ENCODE measurements around the gene NUBP2.

DNA sequence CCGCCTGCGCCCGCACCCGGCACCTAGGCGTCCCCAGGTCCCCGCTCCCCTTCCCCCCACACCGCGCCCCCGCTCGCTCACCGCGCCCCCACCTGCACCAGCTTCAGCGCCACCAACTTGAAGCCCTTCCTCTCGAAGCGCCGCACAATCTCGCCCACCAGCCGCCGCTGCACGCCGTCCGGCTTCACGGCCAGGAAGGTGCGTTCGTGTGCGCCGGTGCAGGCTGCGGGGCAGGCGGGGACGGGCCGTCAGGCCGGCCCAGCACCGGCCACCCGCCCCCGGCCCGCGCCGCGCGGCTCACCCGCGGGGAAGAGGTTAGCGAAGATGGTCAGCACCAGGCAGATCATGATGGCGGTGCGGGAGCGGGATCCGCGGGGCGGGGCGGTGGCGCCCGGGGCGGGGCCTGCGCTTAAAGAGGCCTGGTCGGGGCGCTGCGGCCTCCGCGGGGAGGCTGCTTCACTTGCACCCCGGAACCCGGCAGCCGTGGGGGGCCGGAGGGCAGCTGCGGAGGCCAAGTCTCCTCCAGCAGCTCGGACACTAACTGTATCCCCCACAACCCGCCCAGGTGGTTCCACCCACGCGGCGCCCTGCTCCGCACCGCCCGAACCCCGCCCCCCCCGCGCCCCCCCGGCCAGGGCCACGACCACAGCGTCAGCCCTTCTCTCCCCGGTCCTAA, 11.4 kb upstream of the NUBP2 start, which contains the start of gene NME3:
- TF ChIP-seq, protein P1, sequence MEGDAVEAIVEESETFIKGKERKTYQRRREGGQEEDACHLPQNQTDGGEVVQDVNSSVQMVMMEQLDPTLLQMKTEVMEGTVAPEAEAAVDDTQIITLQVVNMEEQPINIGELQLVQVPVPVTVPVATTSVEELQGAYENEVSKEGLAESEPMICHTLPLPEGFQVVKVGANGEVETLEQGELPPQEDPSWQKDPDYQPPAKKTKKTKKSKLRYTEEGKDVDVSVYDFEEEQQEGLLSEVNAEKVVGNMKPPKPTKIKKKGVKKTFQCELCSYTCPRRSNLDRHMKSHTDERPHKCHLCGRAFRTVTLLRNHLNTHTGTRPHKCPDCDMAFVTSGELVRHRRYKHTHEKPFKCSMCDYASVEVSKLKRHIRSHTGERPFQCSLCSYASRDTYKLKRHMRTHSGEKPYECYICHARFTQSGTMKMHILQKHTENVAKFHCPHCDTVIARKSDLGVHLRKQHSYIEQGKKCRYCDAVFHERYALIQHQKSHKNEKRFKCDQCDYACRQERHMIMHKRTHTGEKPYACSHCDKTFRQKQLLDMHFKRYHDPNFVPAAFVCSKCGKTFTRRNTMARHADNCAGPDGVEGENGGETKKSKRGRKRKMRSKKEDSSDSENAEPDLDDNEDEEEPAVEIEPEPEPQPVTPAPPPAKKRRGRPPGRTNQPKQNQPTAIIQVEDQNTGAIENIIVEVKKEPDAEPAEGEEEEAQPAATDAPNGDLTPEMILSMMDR (IDR thresholded peaks at IDR 0.05; ENCODE audit: extremely low read depth in 1 of 2, insufficient read depth in 1 of 2, low read depth in 1 of 2, low read length in 2 of 2): no peak
- TF ChIP-seq POLR2A (IDR thresholded peaks at IDR 0.05; ENCODE audit: low read depth, low read length): peak; percentile 46
- TF ChIP-seq EZH2 (IDR thresholded peaks at IDR 0.05; ENCODE audit: borderline replicate concordance, low read depth, low read length, severe bottlenecking): no peak
